HepG2 (cell line): Measurements from ENCODE around the gene HSDL2. TPM values are rescaled to one million over a fixed set of nuclear protein-coding genes. Genes with fewer than 3 reads are reported as not detected.

Experiments used
- HOXA3 ChIP-seq: sonication (generic); formaldehyde crosslinking; IDR thresholded peaks from 2 replicates; pipeline ENCODE4 v1.5.0; 2020; ENCODE audit warnings: missing genetic modification reagents
- KDM2A ChIP-seq: sonication (generic); formaldehyde crosslinking; IDR thresholded peaks from 2 replicates; pipeline ENCODE4 v1.4.0; 2020; ENCODE audit warnings: low read depth, missing genetic modification reagents, borderline replicate concordance
- MAFF ChIP-seq: IDR thresholded peaks from 2 replicates; pipeline ENCODE4 v1.6.1; 2011; ENCODE audit warnings: low read depth, low read length, improper control_type of control experiment
- MAFK ChIP-seq, 2 experiments: IDR thresholded peaks in 1 of 2; conservative IDR thresholded peaks in 1 of 2; 2 replicates each; pipeline ENCODE4 v1.6.1; 2011; ENCODE audit warnings: improper control_type of control experiment in 2 of 2, low read length in 2 of 2
- PHF8 ChIP-seq: sonication (generic); formaldehyde crosslinking; IDR thresholded peaks from 2 replicates; pipeline ENCODE4 v1.5.0; 2020; ENCODE audit warnings: missing genetic modification reagents
- RFX1 ChIP-seq: fragments of 450-650 bp; IDR thresholded peaks from 2 replicates; pipeline ENCODE4 v1.6.1; 2017
- SIX1 ChIP-seq: sonication (generic); formaldehyde crosslinking; IDR thresholded peaks from 2 replicates; pipeline ENCODE4 v1.4.0; 2020; ENCODE audit warnings: missing genetic modification reagents, borderline replicate concordance
- SP4 ChIP-seq: sonication (generic); formaldehyde crosslinking; IDR thresholded peaks from 2 replicates; pipeline ENCODE4 v1.8.1; 2023; ENCODE audit warnings: mild to moderate bottlenecking, missing genetic modification reagents
- THAP7 ChIP-seq: sonication (generic); formaldehyde crosslinking; IDR thresholded peaks from 2 replicates; pipeline ENCODE4 v1.8.1; 2023; ENCODE audit warnings: mild to moderate bottlenecking, missing genetic modification reagents
- ZBTB25 ChIP-seq: IDR thresholded peaks from 2 replicates; pipeline ENCODE4 v1.6.1; 2018; ENCODE audit warnings: missing genetic modification reagents
- ZBTB4 ChIP-seq: sonication (generic); formaldehyde crosslinking; IDR thresholded peaks from 2 replicates; pipeline ENCODE4 v1.4.0; 2020; ENCODE audit warnings: missing genetic modification reagents, mild to moderate bottlenecking, borderline replicate concordance
- ZNF580 ChIP-seq: IDR thresholded peaks from 2 replicates; pipeline ENCODE4 v1.6.1; 2016; ENCODE audit warnings: low read depth, borderline replicate concordance
- ZNF646 ChIP-seq: sonication (generic); formaldehyde crosslinking; IDR thresholded peaks from 2 replicates; pipeline ENCODE4 v1.9.0; 2021; ENCODE audit warnings: mild to moderate bottlenecking, missing genetic modification reagents
- ZNF652 ChIP-seq: IDR thresholded peaks from 2 replicates; pipeline ENCODE4 v1.6.1; 2016; ENCODE audit warnings: low read depth, borderline replicate concordance
- ZNF709 ChIP-seq: sonication (generic); formaldehyde crosslinking; IDR thresholded peaks from 2 replicates; pipeline ENCODE4 v1.5.0; 2020; ENCODE audit warnings: mild to moderate bottlenecking, missing genetic modification reagents
- polyA plus RNA-seq, 8 experiments: library from polyadenylated mRNA; depleted of rRNA in 3 of 8; stranded (reverse) in 7 of 8; unstranded in 1 of 8; fragments of >200 nt; fragmentation: Illumina TruSeq in 4 of 8; extraction: Trizol in 4 of 8; gene quantifications; 2 replicates each; pipeline versions ENCODE4 v1.2.1 to v1.2.3, GENCODE V29; 2011 to 2016; ENCODE audit warnings: low read depth in 4 of 8, missing spikeins in 1 of 8, mixed read lengths in 1 of 8; ENCODE audit not compliant: insufficient read depth in 1 of 8
- total RNA-seq, 5 experiments: library from RNA; depleted of rRNA; stranded (reverse); fragments of >200 nt; fragmentation: Illumina TruSeq; extraction: Trizol; gene quantifications; 2 replicates each; pipeline ENCODE4 v1.2.3, GENCODE V29; 2016; ENCODE audit warnings: low read depth in 1 of 5

Gene HSDL2
- total and polyA plus RNA-seq, 2 of the 13 experiments (the other 11 are each of a cell fraction or from before 2014, with no cell fraction given) = 55.3 to 80.2 TPM

- TF ChIP-seq HOXA3 (CRISPR knock-in tag) (peak; percentile 89), ZNF580 (CRISPR knock-in tag) (peak; percentile 72; the same call in 1 of the 2 replicates), ZNF646 (CRISPR knock-in tag) (peak; percentile 80), MAFK (conservative IDR thresholded peaks at IDR 0.05 in 1 of 2, IDR thresholded peaks at IDR 0.05 in 1 of 2; ENCODE audit: low read length in 2 of 2) (no peak), PHF8 (CRISPR knock-in tag) (peak; percentile 97), ZBTB25 (peak; percentile 89; the same call in 1 of the 2 replicates), RFX1 (no peak), ZNF709 (CRISPR knock-in tag) (peak; percentile 98), ZNF652 (no peak), SP4 (CRISPR knock-in tag) (peak; percentile 77; the same call in 1 of the 2 replicates), KDM2A (CRISPR knock-in tag) (peak; percentile 98), THAP7 (CRISPR knock-in tag) (peak; percentile 81; the same call in 1 of the 2 replicates), ZBTB4 (CRISPR knock-in tag) (peak; percentile 73; the same call in 1 of the 2 replicates), SIX1 (CRISPR knock-in tag) (no peak), MAFF (no peak)
Measured at GRCh38 chr9:112486221-112487007, 106.5 kb downstream of the HSDL2 start, which contains the start of gene KIAA1958 (continued).
